CD4-positive, alpha-beta T cell treated with Interleukin-17A for 1 hour (primary cell): ENCODE data around the gene VCL.

ENCODE experiments used
- DNase-seq: peaks from one replicate; pipeline ENCODE4 v3.0.0-alpha.2; 2020

VCL gene

GRCh38 chr10:74079028-74079935, 81.4 kb downstream of the VCL start:
- DNase-seq = no peak

- DNase-seq = no peak
Observed at GRCh38 chr10:74079936-74080590, 82.1 kb downstream of the VCL start.

- peak; percentile 62 for DNase-seq
Observed at GRCh38 chr10:74081192-74081803, 83.4 kb downstream of the VCL start.

GRCh38 chr10:74081941-74082718, 84.2 kb downstream of the VCL start:
- DNase-seq = no peak

- DNase-seq = no peak
Observed at GRCh38 chr10:74083304-74083703, 85.4 kb downstream of the VCL start.

- no peak for DNase-seq
Observed at GRCh38 chr10:74084955-74085354, 87.0 kb downstream of the VCL start.

GRCh38 chr10:74086317-74086716, 88.4 kb downstream of the VCL start:
- DNase-seq = no peak

- DNase-seq = no peak
Observed at GRCh38 chr10:74088722-74089121, 90.8 kb downstream of the VCL start.

- DNase-seq = no peak
Observed at GRCh38 chr10:74092372-74092771, 94.5 kb downstream of the VCL start.

GRCh38 chr10:74093530-74094164, 95.7 kb downstream of the VCL start:
- DNase-seq = no peak

GRCh38 chr10:74094231-74094630, 96.3 kb downstream of the VCL start:
- no peak for DNase-seq

- no peak for DNase-seq
Observed at GRCh38 chr10:74096777-74097176, 98.9 kb downstream of the VCL start.

- DNase-seq = no peak
Observed at GRCh38 chr10:74097776-74098175, 99.9 kb downstream of the VCL start.

- DNase-seq = no peak
Observed at GRCh38 chr10:74099420-74099819, 101.5 kb downstream of the VCL start.

- no peak for DNase-seq
Observed at GRCh38 chr10:74099836-74100235, 101.9 kb downstream of the VCL start.

- DNase-seq = no peak
Observed at GRCh38 chr10:74103560-74104258, 105.8 kb downstream of the VCL start.

- DNase-seq = no peak
Observed at GRCh38 chr10:74104480-74104879, 106.6 kb downstream of the VCL start.

- DNase-seq = no peak
Observed at GRCh38 chr10:74104996-74105395, 107.1 kb downstream of the VCL start.

- no peak for DNase-seq
Observed at GRCh38 chr10:74107391-74107790, 109.5 kb downstream of the VCL start.

- DNase-seq = no peak
Observed at GRCh38 chr10:74109452-74109851, 111.5 kb downstream of the VCL start.

GRCh38 chr10:74110120-74110519, 112.2 kb downstream of the VCL start:
- no peak for DNase-seq

- no peak for DNase-seq
Observed at GRCh38 chr10:74111799-74112198, 113.9 kb downstream of the VCL start.
